ENCODE data around the gene G6PC1.

DNA sequence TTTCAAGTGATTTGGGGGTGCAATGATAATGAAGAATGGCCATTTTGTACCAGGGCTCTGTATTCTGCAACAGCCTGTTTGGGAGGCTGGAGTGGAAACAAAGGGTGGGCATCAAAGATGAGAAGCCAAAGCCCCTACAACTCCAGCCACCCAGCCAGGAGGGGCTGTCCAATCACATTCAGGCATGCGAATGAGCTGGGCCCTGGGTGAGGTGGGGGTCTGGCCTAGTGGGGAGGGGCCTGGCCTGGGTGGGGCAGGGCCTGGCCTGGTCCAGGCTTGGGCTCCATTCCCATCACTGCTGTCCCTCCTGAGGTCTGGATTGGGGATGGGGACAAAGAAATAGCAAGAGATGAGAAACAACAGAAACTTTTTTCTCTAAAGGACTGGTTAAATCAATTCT lies 43.2 kb upstream of the G6PC1 start:
- TF ChIP-seq NR1H2 (CRISPR knock-in tag; IDR thresholded peaks at IDR 0.05; ENCODE audit: borderline replicate concordance, low read depth) (no peak), ZBTB42 (CRISPR knock-in tag; IDR thresholded peaks at IDR 0.05) (no peak), CREB1 (IDR thresholded peaks at IDR 0.05) (no peak), CREB1 (CRISPR knock-in tag; IDR thresholded peaks at IDR 0.05) (no peak), FOXM1 (CRISPR knock-in tag; IDR thresholded peaks at IDR 0.05) (no peak), FOXP1 (IDR thresholded peaks at IDR 0.05) (no peak), FOXP1 (CRISPR knock-in tag; IDR thresholded peaks at IDR 0.05) (no peak), THYN1 (CRISPR knock-in tag; IDR thresholded peaks at IDR 0.05; ENCODE audit: borderline replicate concordance, low read depth) (no peak), ZNF589 (CRISPR knock-in tag; conservative IDR thresholded peaks at IDR 0.05) (no peak), PRPF4 (IDR thresholded peaks at IDR 0.05; ENCODE audit: low read depth, low read length, poor library complexity, severe bottlenecking) (no peak)
- TF ChIP-seq, protein P1, sequence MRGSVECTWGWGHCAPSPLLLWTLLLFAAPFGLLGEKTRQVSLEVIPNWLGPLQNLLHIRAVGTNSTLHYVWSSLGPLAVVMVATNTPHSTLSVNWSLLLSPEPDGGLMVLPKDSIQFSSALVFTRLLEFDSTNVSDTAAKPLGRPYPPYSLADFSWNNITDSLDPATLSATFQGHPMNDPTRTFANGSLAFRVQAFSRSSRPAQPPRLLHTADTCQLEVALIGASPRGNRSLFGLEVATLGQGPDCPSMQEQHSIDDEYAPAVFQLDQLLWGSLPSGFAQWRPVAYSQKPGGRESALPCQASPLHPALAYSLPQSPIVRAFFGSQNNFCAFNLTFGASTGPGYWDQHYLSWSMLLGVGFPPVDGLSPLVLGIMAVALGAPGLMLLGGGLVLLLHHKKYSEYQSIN (CRISPR knock-in tag; IDR thresholded peaks at IDR 0.05; ENCODE audit: borderline replicate concordance) = no peak
- TF ChIP-seq, protein P2, sequence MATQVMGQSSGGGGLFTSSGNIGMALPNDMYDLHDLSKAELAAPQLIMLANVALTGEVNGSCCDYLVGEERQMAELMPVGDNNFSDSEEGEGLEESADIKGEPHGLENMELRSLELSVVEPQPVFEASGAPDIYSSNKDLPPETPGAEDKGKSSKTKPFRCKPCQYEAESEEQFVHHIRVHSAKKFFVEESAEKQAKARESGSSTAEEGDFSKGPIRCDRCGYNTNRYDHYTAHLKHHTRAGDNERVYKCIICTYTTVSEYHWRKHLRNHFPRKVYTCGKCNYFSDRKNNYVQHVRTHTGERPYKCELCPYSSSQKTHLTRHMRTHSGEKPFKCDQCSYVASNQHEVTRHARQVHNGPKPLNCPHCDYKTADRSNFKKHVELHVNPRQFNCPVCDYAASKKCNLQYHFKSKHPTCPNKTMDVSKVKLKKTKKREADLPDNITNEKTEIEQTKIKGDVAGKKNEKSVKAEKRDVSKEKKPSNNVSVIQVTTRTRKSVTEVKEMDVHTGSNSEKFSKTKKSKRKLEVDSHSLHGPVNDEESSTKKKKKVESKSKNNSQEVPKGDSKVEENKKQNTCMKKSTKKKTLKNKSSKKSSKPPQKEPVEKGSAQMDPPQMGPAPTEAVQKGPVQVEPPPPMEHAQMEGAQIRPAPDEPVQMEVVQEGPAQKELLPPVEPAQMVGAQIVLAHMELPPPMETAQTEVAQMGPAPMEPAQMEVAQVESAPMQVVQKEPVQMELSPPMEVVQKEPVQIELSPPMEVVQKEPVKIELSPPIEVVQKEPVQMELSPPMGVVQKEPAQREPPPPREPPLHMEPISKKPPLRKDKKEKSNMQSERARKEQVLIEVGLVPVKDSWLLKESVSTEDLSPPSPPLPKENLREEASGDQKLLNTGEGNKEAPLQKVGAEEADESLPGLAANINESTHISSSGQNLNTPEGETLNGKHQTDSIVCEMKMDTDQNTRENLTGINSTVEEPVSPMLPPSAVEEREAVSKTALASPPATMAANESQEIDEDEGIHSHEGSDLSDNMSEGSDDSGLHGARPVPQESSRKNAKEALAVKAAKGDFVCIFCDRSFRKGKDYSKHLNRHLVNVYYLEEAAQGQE (IDR thresholded peaks at IDR 0.05; ENCODE audit: borderline replicate concordance in 1 of 2, low read depth in 1 of 2, low read length in 2 of 2) = no peak
- TF ChIP-seq, protein P3, sequence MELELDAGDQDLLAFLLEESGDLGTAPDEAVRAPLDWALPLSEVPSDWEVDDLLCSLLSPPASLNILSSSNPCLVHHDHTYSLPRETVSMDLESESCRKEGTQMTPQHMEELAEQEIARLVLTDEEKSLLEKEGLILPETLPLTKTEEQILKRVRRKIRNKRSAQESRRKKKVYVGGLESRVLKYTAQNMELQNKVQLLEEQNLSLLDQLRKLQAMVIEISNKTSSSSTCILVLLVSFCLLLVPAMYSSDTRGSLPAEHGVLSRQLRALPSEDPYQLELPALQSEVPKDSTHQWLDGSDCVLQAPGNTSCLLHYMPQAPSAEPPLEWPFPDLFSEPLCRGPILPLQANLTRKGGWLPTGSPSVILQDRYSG (CRISPR knock-in tag; IDR thresholded peaks at IDR 0.05) = no peak
- TF ChIP-seq, protein P4, sequence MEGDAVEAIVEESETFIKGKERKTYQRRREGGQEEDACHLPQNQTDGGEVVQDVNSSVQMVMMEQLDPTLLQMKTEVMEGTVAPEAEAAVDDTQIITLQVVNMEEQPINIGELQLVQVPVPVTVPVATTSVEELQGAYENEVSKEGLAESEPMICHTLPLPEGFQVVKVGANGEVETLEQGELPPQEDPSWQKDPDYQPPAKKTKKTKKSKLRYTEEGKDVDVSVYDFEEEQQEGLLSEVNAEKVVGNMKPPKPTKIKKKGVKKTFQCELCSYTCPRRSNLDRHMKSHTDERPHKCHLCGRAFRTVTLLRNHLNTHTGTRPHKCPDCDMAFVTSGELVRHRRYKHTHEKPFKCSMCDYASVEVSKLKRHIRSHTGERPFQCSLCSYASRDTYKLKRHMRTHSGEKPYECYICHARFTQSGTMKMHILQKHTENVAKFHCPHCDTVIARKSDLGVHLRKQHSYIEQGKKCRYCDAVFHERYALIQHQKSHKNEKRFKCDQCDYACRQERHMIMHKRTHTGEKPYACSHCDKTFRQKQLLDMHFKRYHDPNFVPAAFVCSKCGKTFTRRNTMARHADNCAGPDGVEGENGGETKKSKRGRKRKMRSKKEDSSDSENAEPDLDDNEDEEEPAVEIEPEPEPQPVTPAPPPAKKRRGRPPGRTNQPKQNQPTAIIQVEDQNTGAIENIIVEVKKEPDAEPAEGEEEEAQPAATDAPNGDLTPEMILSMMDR (CRISPR knock-in tag; IDR thresholded peaks at IDR 0.05) = no peak
- TF ChIP-seq, protein P5, sequence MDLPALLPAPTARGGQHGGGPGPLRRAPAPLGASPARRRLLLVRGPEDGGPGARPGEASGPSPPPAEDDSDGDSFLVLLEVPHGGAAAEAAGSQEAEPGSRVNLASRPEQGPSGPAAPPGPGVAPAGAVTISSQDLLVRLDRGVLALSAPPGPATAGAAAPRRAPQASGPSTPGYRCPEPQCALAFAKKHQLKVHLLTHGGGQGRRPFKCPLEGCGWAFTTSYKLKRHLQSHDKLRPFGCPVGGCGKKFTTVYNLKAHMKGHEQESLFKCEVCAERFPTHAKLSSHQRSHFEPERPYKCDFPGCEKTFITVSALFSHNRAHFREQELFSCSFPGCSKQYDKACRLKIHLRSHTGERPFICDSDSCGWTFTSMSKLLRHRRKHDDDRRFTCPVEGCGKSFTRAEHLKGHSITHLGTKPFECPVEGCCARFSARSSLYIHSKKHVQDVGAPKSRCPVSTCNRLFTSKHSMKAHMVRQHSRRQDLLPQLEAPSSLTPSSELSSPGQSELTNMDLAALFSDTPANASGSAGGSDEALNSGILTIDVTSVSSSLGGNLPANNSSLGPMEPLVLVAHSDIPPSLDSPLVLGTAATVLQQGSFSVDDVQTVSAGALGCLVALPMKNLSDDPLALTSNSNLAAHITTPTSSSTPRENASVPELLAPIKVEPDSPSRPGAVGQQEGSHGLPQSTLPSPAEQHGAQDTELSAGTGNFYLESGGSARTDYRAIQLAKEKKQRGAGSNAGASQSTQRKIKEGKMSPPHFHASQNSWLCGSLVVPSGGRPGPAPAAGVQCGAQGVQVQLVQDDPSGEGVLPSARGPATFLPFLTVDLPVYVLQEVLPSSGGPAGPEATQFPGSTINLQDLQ (CRISPR knock-in tag; IDR thresholded peaks at IDR 0.05) = no peak
- TF ChIP-seq, protein P6, sequence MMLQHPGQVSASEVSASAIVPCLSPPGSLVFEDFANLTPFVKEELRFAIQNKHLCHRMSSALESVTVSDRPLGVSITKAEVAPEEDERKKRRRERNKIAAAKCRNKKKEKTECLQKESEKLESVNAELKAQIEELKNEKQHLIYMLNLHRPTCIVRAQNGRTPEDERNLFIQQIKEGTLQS (CRISPR knock-in tag; IDR thresholded peaks at IDR 0.05) = no peak

All from HepG2 (cell line).